RWPE1 (cell line): ENCODE measurements around the gene SLC34A1.

Experiments used
- CTCF ChIA-PET: fragments of 350-600 bp; sonication (Branson Sonifier 250); formaldehyde crosslinking; extraction: SDS; loops from one replicate; lab custom pipeline; 2021; lab: Yijun Ruan, JAX
- POLR2A ChIA-PET: fragments of 400-600 bp; formaldehyde crosslinking; extraction: SDS; loops from one replicate; lab custom pipeline; 2020; ENCODE audit warnings: antibody characterized with exemption; ENCODE audit not compliant: low non-redundant PET; lab: Yijun Ruan, JAX
- DNase-seq: peaks from one replicate; pipeline ENCODE4 v3.0.0; 2012; ENCODE audit warnings: low spot score
- H3K27ac ChIP-seq: fragments of 450-650 bp; 2 replicates; pipeline ENCODE4 v1.5.1; 2017
- TF ChIP-seq, protein P1 (sequence below): fragments of 450-650 bp; conservative IDR thresholded peaks from 2 replicates; pipeline ENCODE4 v1.5.1; 2017; ENCODE audit warnings: low read depth, mild to moderate bottlenecking

SLC34A1 gene

DNA sequence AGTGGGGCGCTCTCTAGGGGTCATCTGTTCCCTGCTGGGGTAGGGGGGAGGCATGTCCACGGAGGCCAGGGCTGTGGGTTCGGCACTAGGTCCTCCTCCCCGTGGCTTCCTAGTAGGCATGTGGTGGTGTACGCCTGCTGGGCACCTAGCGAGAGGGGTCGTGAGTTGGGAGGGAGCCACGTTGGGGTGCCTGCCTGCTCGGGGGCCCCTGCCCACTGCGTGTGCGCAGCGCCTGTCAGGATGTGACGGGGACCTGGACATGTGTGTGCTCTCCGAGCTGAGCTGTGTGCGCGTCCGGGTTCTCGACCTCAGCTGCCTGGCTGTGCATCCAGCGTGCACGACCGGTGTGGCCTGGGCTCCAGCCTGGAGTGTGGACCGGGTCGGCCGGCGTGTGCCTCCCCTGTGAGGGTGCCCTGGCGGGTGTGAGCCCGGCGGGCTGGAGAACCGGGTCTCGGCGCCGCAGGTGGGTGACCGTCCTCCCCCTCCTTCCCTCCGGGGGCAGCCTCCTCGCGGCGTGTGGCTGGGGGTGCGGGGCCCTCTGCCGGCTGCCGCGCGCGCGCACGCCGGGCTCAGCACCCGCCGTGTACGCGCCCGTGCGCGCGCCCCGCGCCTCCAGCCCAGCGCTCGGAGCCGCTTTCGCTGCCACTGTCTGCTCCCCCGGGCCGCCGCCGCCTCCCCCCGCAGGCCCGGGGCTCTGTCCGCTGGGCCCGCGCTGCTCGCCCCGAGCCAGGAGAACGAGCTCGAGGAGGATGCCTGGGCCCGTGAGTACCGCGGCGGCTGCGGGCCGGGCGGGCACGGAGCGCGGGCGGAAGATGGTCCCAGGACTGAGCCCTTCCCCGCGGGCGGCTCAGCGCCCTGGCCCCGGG, 62.2 kb downstream of the SLC34A1 start, which contains the start of gene PRR7:
Gene PRR7, plus strand, starts transcription at position 615 of the 866 bp plus-strand sequence. CDS start 8,254 bp downstream, outside the sequence.
- peak; percentile 76 for DNase-seq
- TF ChIP-seq, protein P1, sequence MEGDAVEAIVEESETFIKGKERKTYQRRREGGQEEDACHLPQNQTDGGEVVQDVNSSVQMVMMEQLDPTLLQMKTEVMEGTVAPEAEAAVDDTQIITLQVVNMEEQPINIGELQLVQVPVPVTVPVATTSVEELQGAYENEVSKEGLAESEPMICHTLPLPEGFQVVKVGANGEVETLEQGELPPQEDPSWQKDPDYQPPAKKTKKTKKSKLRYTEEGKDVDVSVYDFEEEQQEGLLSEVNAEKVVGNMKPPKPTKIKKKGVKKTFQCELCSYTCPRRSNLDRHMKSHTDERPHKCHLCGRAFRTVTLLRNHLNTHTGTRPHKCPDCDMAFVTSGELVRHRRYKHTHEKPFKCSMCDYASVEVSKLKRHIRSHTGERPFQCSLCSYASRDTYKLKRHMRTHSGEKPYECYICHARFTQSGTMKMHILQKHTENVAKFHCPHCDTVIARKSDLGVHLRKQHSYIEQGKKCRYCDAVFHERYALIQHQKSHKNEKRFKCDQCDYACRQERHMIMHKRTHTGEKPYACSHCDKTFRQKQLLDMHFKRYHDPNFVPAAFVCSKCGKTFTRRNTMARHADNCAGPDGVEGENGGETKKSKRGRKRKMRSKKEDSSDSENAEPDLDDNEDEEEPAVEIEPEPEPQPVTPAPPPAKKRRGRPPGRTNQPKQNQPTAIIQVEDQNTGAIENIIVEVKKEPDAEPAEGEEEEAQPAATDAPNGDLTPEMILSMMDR: no peak
- ChIA-PET POLR2A (interaction anchor here (1.7 kb wide), 1 partner anchor 20 kb away, joined by 11 read pairs; the partner anchor contains the start of gene GRK6), CTCF (interaction anchor here (0.6 to 12.5 kb wide), 8 partner anchors 8 to 161 kb away, joined by 3 to 148 read pairs (median 5); partner anchors contain the start of gene RGS14)
- peak within 1 kb of the TSS; percentile 88 for H3K27ac ChIP-seq

DNA sequence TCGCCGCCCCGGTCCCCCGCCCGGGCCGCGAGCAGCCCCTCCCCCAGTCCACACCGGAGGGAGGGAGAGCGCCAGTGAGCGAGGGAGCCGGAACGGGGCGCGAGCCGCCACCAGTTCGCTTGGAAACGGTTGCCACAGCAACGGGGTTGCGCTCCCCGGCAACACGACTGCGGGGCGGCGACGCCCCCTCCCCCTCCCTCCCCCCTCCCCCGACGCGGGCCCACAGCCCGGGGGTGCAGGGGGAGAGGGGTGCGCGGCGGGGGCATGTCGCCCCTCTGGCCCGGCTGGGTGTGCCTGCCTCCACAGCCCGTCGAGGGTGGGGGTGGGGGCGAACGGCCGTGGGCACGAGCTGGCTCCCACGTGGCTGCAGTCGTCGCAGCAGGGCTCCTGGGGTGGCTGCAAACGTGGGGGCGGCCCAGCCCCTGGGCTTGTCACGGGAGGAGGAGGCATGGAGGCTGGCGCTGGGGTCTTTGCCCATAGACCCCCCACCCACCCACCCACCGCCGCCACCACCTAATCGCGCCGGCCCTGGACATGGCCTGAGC, 62.9 kb downstream of the SLC34A1 start:
- POLR2A ChIA-PET: interaction anchor here (0.8 to 1.7 kb wide), 4 partner anchors 17 to 45 kb away, joined by 3 to 11 read pairs (median 5); partner anchors contain the start of gene GRK6
- DNase-seq: peak; percentile 64
- H3K27ac ChIP-seq: peak overlapping the region; percentile 88
- CTCF ChIA-PET: interaction anchor here (0.6 to 12.5 kb wide), 8 partner anchors 10 to 137 kb away, joined by 3 to 148 read pairs (median 4); partner anchors contain the start of gene RGS14
- TF ChIP-seq, protein P1: no peak

- peak overlapping the region; percentile 88 for H3K27ac ChIP-seq
- TF ChIP-seq, protein P1: peak; percentile 13; the same call in 1 of the 2 replicates
- POLR2A ChIA-PET: interaction anchor here (0.8 to 1.7 kb wide), 4 partner anchors 18 to 45 kb away, joined by 3 to 11 read pairs (median 5); partner anchors contain the start of gene GRK6
- DNase-seq: peak; percentile 92
- CTCF ChIA-PET: interaction anchor here (0.8 to 12.5 kb wide), 6 partner anchors 9 to 138 kb away, joined by 4 to 148 read pairs (median 7); no protein-coding TSS in a partner anchor
Measured at GRCh38 chr5:177447611-177448243, 63.5 kb downstream of the SLC34A1 start.
